ENCODE data around the gene ARHGAP28. TPM values are rescaled to one million over a fixed set of nuclear protein-coding genes. Genes with fewer than 3 reads are reported as not detected.

ARHGAP28 gene
- total and polyA plus RNA-seq, 2 of the 13 experiments (the other 11 are each of a cell fraction or from before 2014, with no cell fraction given): not detected

- peak; percentile 84 for TF ChIP-seq PAXIP1 (CRISPR knock-in tag; conservative IDR thresholded peaks at IDR 0.05)
- TF ChIP-seq ZNF720 (CRISPR knock-in tag; IDR thresholded peaks at IDR 0.05): no peak
- TF ChIP-seq ZNF10 (CRISPR knock-in tag; IDR thresholded peaks at IDR 0.05; ENCODE audit: borderline replicate concordance, low read depth): no peak
- TF ChIP-seq ZNF275 (CRISPR knock-in tag; IDR thresholded peaks at IDR 0.05; ENCODE audit: borderline replicate concordance): no peak
- TF ChIP-seq SAFB2 (CRISPR knock-in tag; IDR thresholded peaks at IDR 0.05; ENCODE audit: borderline replicate concordance, low read depth): no peak
- no peak for TF ChIP-seq PAX8 (CRISPR knock-in tag; IDR thresholded peaks at IDR 0.05; ENCODE audit: borderline replicate concordance)
- no peak for TF ChIP-seq PRDM10 (CRISPR knock-in tag; IDR thresholded peaks at IDR 0.05; ENCODE audit: low read depth)
- TF ChIP-seq ZNF460 (CRISPR knock-in tag; IDR thresholded peaks at IDR 0.05; ENCODE audit: borderline replicate concordance): no peak
- TF ChIP-seq HOMEZ (CRISPR knock-in tag; IDR thresholded peaks at IDR 0.05; ENCODE audit: low read depth): peak; percentile 81; the same call in 1 of the 2 replicates
- no peak for TF ChIP-seq ZBTB43 (CRISPR knock-in tag; conservative IDR thresholded peaks at IDR 0.05)
- no peak for TF ChIP-seq POLR2AphosphoS2 (IDR thresholded peaks at IDR 0.05; ENCODE audit: low read depth, low read length)
- no peak for TF ChIP-seq E2F1 (CRISPR knock-in tag; IDR thresholded peaks at IDR 0.05)
- no peak for TF ChIP-seq PHB2 (IDR thresholded peaks at IDR 0.05; ENCODE audit: partially characterized antibody)
- 0 out of 2 replicates have a peak, but pooled peaks have one; percentile 25 for TF ChIP-seq ZMYM4 (CRISPR knock-in tag; IDR thresholded peaks at IDR 0.05)
Measured at GRCh38 chr18:6962571-6963451, 233.3 kb downstream of the ARHGAP28 start (continued).

Measured in HepG2 (cell line).